ENCODE results near the gene ADGRB3.

DNA sequence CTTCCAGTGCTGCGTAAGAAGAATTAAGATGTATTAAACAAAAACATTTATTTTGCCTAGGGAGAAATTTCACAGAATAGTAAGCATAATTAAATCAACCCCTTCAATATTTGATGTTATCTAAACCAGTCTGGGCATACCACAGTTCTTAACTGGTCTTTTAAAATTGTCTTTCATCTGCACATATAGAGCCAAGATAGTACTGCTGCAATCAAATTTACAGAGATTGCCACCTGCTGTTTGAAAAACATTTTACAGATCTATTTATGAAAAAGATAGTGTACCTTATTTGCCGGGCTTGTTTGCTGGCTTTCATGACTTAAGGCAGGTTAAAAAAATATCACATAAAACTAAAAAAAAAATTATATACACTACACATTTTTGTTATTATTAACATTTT lies 323.2 kb downstream of the ADGRB3 start:
- no peak for TF ChIP-seq JUN (IDR thresholded peaks at IDR 0.05)
- no peak for TF ChIP-seq RFX5 (IDR thresholded peaks at IDR 0.05)
- no peak for TF ChIP-seq CHD2 (IDR thresholded peaks at IDR 0.05; ENCODE audit: low read length, partially characterized antibody)
- TF ChIP-seq SMC3 (IDR thresholded peaks at IDR 0.05) = peak; percentile 24; the same call in 1 of the 3 replicates
- TF ChIP-seq, protein P1, sequence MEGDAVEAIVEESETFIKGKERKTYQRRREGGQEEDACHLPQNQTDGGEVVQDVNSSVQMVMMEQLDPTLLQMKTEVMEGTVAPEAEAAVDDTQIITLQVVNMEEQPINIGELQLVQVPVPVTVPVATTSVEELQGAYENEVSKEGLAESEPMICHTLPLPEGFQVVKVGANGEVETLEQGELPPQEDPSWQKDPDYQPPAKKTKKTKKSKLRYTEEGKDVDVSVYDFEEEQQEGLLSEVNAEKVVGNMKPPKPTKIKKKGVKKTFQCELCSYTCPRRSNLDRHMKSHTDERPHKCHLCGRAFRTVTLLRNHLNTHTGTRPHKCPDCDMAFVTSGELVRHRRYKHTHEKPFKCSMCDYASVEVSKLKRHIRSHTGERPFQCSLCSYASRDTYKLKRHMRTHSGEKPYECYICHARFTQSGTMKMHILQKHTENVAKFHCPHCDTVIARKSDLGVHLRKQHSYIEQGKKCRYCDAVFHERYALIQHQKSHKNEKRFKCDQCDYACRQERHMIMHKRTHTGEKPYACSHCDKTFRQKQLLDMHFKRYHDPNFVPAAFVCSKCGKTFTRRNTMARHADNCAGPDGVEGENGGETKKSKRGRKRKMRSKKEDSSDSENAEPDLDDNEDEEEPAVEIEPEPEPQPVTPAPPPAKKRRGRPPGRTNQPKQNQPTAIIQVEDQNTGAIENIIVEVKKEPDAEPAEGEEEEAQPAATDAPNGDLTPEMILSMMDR (IDR thresholded peaks at IDR 0.05) = 0 out of 3 replicates have a peak, but pooled peaks have one; percentile 17
- no peak for TF ChIP-seq POLR2A (IDR thresholded peaks at IDR 0.05; ENCODE audit: low read length)
- TF ChIP-seq, protein P2, sequence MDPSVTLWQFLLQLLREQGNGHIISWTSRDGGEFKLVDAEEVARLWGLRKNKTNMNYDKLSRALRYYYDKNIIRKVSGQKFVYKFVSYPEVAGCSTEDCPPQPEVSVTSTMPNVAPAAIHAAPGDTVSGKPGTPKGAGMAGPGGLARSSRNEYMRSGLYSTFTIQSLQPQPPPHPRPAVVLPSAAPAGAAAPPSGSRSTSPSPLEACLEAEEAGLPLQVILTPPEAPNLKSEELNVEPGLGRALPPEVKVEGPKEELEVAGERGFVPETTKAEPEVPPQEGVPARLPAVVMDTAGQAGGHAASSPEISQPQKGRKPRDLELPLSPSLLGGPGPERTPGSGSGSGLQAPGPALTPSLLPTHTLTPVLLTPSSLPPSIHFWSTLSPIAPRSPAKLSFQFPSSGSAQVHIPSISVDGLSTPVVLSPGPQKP (IDR thresholded peaks at IDR 0.05; ENCODE audit: low read depth, low read length) = no peak

Measured in A549 (cell line).